HS-27A (cell line): ENCODE data around the gene CTAGE15.
"Not testable (repeated sequence)": the region's sequence is repeated elsewhere in the genome, so short reads cannot be mapped to it uniquely, and the experiment has no call there.

Experiments used
- DNase-seq: peaks from one replicate; pipeline ENCODE4 v3.0.0-alpha.2; 2012; ENCODE audit warnings: low read depth, missing footprints

Gene CTAGE15

GRCh38 chr7:143622130-143622529, 50.5 kb downstream of the CTAGE15 start:
- DNase-seq: not testable (repeated sequence)
